ENCODE results near the gene HSD17B8.

The HSD17B8 gene

GRCh38 chr6:33204415-33205190 lies at the start of gene HSD17B8:
TSS of gene HSD17B8 (plus strand) at chr6:33204655. CDS start at chr6:33204669, 14 bp downstream.
- peak; percentile 83 for DNase-seq

- no peak for DNase-seq
Observed at GRCh38 chr6:33156561-33156960, 47.9 kb upstream of the HSD17B8 start.

- DNase-seq: no peak
Observed at GRCh38 chr6:33156964-33157363, 47.5 kb upstream of the HSD17B8 start.

GRCh38 chr6:33160096-33160495 lies 44.4 kb upstream of the HSD17B8 start:
- no peak for DNase-seq

- DNase-seq: no peak
Observed at GRCh38 chr6:33160728-33161344, 43.6 kb upstream of the HSD17B8 start.

GRCh38 chr6:33161354-33162331 lies 42.8 kb upstream of the HSD17B8 start:
- no peak for DNase-seq

GRCh38 chr6:33163540-33163939 lies 40.9 kb upstream of the HSD17B8 start:
- no peak for DNase-seq

- no peak for DNase-seq
Observed at GRCh38 chr6:33164176-33164575, 40.3 kb upstream of the HSD17B8 start.

- DNase-seq: no peak
Observed at GRCh38 chr6:33164665-33165373, 39.6 kb upstream of the HSD17B8 start.

- no peak for DNase-seq
Observed at GRCh38 chr6:33165581-33166258, 38.7 kb upstream of the HSD17B8 start.

- DNase-seq: no peak
Observed at GRCh38 chr6:33166363-33166762, 38.1 kb upstream of the HSD17B8 start.

- DNase-seq: no peak
Observed at GRCh38 chr6:33166811-33167210, 37.6 kb upstream of the HSD17B8 start.

GRCh38 chr6:33167374-33168283 lies 36.8 kb upstream of the HSD17B8 start:
- no peak for DNase-seq

- DNase-seq: no peak
Observed at GRCh38 chr6:33168284-33168601, 36.2 kb upstream of the HSD17B8 start.

GRCh38 chr6:33168639-33169038 lies 35.8 kb upstream of the HSD17B8 start:
- no peak for DNase-seq

- no peak for DNase-seq
Observed at GRCh38 chr6:33169291-33170175, 34.9 kb upstream of the HSD17B8 start.

- DNase-seq: no peak
Observed at GRCh38 chr6:33170176-33171015, 34.1 kb upstream of the HSD17B8 start.

GRCh38 chr6:33171016-33171879 lies 33.2 kb upstream of the HSD17B8 start:
- DNase-seq: no peak
